Psoas muscle (tissue), 8 donors: ENCODE data around the gene CDRT4. TPM values are rescaled to one million over a fixed set of nuclear protein-coding genes. Genes with fewer than 3 reads are reported as not detected.

Source experiments
- ATAC-seq, 4 donors: fragments of 200-7000 bp; cut with Tn5 transposase; one replicate each; pipeline ENCODE4 v1.9.1; 2020; ENCODE audit warnings: moderate library complexity in 3 of 4, mild to moderate bottlenecking in 2 of 4
- DNase-seq, 2 donors: peaks; one replicate each; pipeline ENCODE4 v3.0.0-alpha.2; 2020
- H3K27ac ChIP-seq: fragments of 200-600 bp; one replicate; pipeline ENCODE4 v1.8.0; 2022
- H3K27me3 ChIP-seq, 3 donors: fragments of 200-600 bp in 1 of 3; one replicate each; pipeline versions ENCODE4 v1.6.1 to v1.8.0; 2013 to 2022; ENCODE audit warnings: low read length in 2 of 3, mild to moderate bottlenecking in 2 of 3, moderate library complexity in 1 of 3; ENCODE audit not compliant: insufficient read depth in 3 of 3
- H3K36me3 ChIP-seq, 2 donors: fragments of 200-600 bp in 1 of 2; one replicate each; pipeline versions ENCODE4 v1.6.1 to v1.8.0; 2013 to 2022; ENCODE audit warnings: low read depth in 1 of 2, mild to moderate bottlenecking in 1 of 2, moderate library complexity in 1 of 2; ENCODE audit not compliant: insufficient read depth in 1 of 2
- H3K4me1 ChIP-seq: fragments of 200-600 bp; one replicate; pipeline ENCODE4 v1.8.0; 2022
- H3K4me3 ChIP-seq: fragments of 200-600 bp; one replicate; pipeline ENCODE4 v1.8.0; 2022; ENCODE audit warnings: mild to moderate bottlenecking
- H3K9me3 ChIP-seq: fragments of 200-600 bp; one replicate; pipeline ENCODE4 v1.8.0; 2022
- CTCF ChIP-seq: fragments of 200-600 bp; IDR thresholded peaks from one replicate; pipeline ENCODE4 v1.8.0; 2022; ENCODE audit warnings: antibody characterized with exemption
- WGBS, 3 donors: extraction: QIAGEN DNeasy Blood & Tissue Kit; methylation state at CpG; one replicate each; pipeline versions ENCODE4 v1.1.6 to v1.1.7; 2013; 5-methylcytosine and 5-hydroxymethylcytosine counted together
- intact Hi-C, 2 donors: fragments of 100-400 bp; cut with DNase I; formaldehyde crosslinking; loops; one replicate each; pipeline versions ENCODE4 v1.11.0 to v1.14.2; 2022
- polyA plus RNA-seq, 3 donors: library from polyadenylated mRNA; stranded (reverse); fragments of 200-250 nt; gene quantifications; one replicate each; pipeline ENCODE4 v1.2.3, GENCODE V29; 2013
- total RNA-seq, 4 donors: library from RNA; stranded (reverse); fragmentation: NEBNext Ultra II Directional in 2 of 4; extraction: Animal tissue kit (Norgen Biotek cat#: 25700) in 2 of 4; gene quantifications; one replicate each; pipeline versions ENCODE4 v1.2.1 to v1.2.4, GENCODE V29; 2021 to 2023
- donor health status: healthy with polysubstance abuse.
- donor health status: DM: no; HTN: no; CAD: no; lungs with moderate emphysema.
- donor health status: Bipolar disorder and iron deficiency.
- donor health status: healthy.
- donor health status: DM: yes; HTN: yes; CAD: no.
- donor health status: DM: no; HTN: no; CAD: no.
- donor health status: DM: no; HTN: no; CAD: no.
- donor health status: DM: yes; HTN: yes; CAD: no.

The CDRT4 gene
- total and polyA plus RNA-seq, 7 donors: 0.29 to 2.0 (median 0.73) TPM; not detected in 1

- no peak for DNase-seq
- no peak for ATAC-seq
- 81 to 86% (median 83%) methylated on average over 2 of the region's 2 CpGs for WGBS, 3 donors
- no peaks in the 10 kb centered on the region for H3K27me3 ChIP-seq
- H3K36me3 ChIP-seq: no peaks in the 10 kb centered on the region
- H3K4me3 ChIP-seq: no peak overlapping the region
- H3K9me3 ChIP-seq: no peaks in the 10 kb centered on the region
- no peak overlapping the region for H3K27ac ChIP-seq
- H3K4me1 ChIP-seq: peaks cover 15% of the 10 kb centered on the region
- no peak for TF ChIP-seq CTCF
- intact Hi-C loops: loop anchor here (1.0 to 5.0 kb wide), 3 partner anchors 91 to 243 kb away; no protein-coding TSS in a partner anchor
Observed at GRCh38 chr17:15503731-15504130, 36.3 kb upstream of the CDRT4 start.

GRCh38 chr17:15502369-15503112 is 35.1 kb upstream of the CDRT4 start:
- Histone ChIP-seq H3K9me3 (no peaks in the 10 kb centered on the region), H3K4me1 (peaks cover 11% of the 10 kb centered on the region), H3K4me3 (peak overlapping the region; percentile 42), H3K36me3 (no peaks in the 10 kb centered on the region), H3K27me3 (no peaks in the 10 kb centered on the region), H3K27ac (peak overlapping the region; percentile 54)
- TF ChIP-seq CTCF: peak; percentile 84
- ATAC-seq (peak; percentile 92 to 95 (median 94)), DNase-seq (peak; percentile 92 to 96)
- WGBS, 3 donors: 24 to 34% (median 28%) methylated on average over 32 of the region's 32 CpGs
- intact Hi-C loops: loop anchor here (1.0 to 5.0 kb wide), 3 partner anchors 90 to 242 kb away; no protein-coding TSS in a partner anchor

- Histone ChIP-seq H3K27ac (no peak overlapping the region), H3K4me3 (no peak overlapping the region), H3K27me3 (no peaks in the 10 kb centered on the region), H3K4me1 (peaks cover 16% of the 10 kb centered on the region), H3K36me3 (no peaks in the 10 kb centered on the region), H3K9me3 (no peaks in the 10 kb centered on the region)
- ATAC-seq (peak; percentile 44 to 63 (median 58)), DNase-seq (no peak)
- WGBS, 3 donors: 52 to 76% (median 69%) methylated on average over 7 of the region's 7 CpGs
- intact Hi-C loops: loop anchor here in 1 of 2 donors (2.0 to 5.0 kb wide), 2 partner anchors 89 to 239 kb away; no protein-coding TSS in a partner anchor
- TF ChIP-seq CTCF: no peak
Observed at GRCh38 chr17:15501793-15502192, 34.4 kb upstream of the CDRT4 start.

GRCh38 chr17:15501282-15501681 is 33.9 kb upstream of the CDRT4 start:
- TF ChIP-seq CTCF: no peak
- no peaks in the 10 kb centered on the region for H3K27me3 ChIP-seq
- peak overlapping the region; percentile 4 for H3K27ac ChIP-seq
- H3K36me3 ChIP-seq: no peaks in the 10 kb centered on the region
- H3K9me3 ChIP-seq: no peaks in the 10 kb centered on the region
- ATAC-seq (no peak), DNase-seq (no peak)
- 77 to 85% (median 79%) methylated on average over 3 of the region's 3 CpGs for whole genome bisulfite sequencing, 3 donors
- no peak overlapping the region for H3K4me3 ChIP-seq
- intact Hi-C loops: loop anchor here in 1 of 2 donors (5.0 kb wide), 1 partner anchor 89 kb away; no protein-coding TSS in a partner anchor
- peaks cover 21% of the 10 kb centered on the region for H3K4me1 ChIP-seq
